NB4 (cell line): ENCODE results near the gene COLEC11.

Experiments used
- MYC ChIP-seq: IDR thresholded peaks from 2 replicates; pipeline ENCODE4 v1.6.1; 2011; ENCODE audit warnings: low read depth, low read length
- POLR2A ChIP-seq: IDR thresholded peaks from 2 replicates; pipeline ENCODE4 v1.6.1; 2011; ENCODE audit warnings: mild to moderate bottlenecking; ENCODE audit not compliant: insufficient read length; ENCODE audit errors: extremely low read depth
- TF ChIP-seq, protein P1 (sequence below): IDR thresholded peaks from one replicate; pipeline ENCODE4 v1.5.1; 2012; ENCODE audit warnings: low read depth, low read length
- TF ChIP-seq, protein P2 (sequence below): IDR thresholded peaks from 2 replicates; pipeline ENCODE4 v1.6.1; 2011; ENCODE audit warnings: low read depth, low read length

DNA sequence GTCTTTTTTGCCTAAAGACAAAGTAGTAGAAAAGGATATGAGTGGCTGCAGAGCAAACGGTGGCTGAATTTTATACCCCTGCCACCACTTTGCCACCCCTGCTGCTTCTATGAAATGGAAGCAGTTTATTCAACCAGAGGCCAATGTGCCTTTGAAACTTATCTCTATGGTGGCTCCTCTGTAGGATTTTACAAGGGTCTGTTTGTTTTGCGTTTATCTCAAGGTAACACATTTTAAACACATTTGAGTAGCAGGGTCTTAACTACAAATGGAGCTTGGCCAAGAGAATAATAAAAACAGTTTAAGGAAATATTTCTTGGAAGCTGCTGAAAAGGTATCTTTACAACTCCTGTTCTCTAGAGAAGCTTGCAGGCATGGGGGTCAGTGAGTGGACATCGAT lies 69.2 kb downstream of the COLEC11 start:
- TF ChIP-seq, protein P1, sequence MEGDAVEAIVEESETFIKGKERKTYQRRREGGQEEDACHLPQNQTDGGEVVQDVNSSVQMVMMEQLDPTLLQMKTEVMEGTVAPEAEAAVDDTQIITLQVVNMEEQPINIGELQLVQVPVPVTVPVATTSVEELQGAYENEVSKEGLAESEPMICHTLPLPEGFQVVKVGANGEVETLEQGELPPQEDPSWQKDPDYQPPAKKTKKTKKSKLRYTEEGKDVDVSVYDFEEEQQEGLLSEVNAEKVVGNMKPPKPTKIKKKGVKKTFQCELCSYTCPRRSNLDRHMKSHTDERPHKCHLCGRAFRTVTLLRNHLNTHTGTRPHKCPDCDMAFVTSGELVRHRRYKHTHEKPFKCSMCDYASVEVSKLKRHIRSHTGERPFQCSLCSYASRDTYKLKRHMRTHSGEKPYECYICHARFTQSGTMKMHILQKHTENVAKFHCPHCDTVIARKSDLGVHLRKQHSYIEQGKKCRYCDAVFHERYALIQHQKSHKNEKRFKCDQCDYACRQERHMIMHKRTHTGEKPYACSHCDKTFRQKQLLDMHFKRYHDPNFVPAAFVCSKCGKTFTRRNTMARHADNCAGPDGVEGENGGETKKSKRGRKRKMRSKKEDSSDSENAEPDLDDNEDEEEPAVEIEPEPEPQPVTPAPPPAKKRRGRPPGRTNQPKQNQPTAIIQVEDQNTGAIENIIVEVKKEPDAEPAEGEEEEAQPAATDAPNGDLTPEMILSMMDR: no peak
- no peak for TF ChIP-seq POLR2A
- TF ChIP-seq, protein P2, sequence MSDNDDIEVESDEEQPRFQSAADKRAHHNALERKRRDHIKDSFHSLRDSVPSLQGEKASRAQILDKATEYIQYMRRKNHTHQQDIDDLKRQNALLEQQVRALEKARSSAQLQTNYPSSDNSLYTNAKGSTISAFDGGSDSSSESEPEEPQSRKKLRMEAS: no peak
- TF ChIP-seq MYC: no peak
